Omental fat pad (tissue), 4 donors: ENCODE results near the gene TFCP2L1. TPM values are rescaled to one million over a fixed set of nuclear protein-coding genes. Genes with fewer than 3 reads are reported as not detected.
"Not testable (repeated sequence)": the region's sequence is repeated elsewhere in the genome, so short reads cannot be mapped to it uniquely, and the experiment has no call there.

ENCODE experiments used
- ATAC-seq: fragments of 150-250 bp; one replicate; pipeline ENCODE4 v1.9.1; 2016; ENCODE audit warnings: mild to moderate bottlenecking, moderate library complexity; ENCODE audit not compliant: low FRiP score
- DNase-seq: peaks from one replicate; pipeline ENCODE4 v3.0.0-alpha.2; 2019; ENCODE audit warnings: low spot score
- CTCF ChIP-seq, 3 donors: fragments of 450-650 bp; IDR thresholded peaks; one replicate each; pipeline ENCODE4 v1.5.1; 2016 to 2017; ENCODE audit warnings: antibody characterized with exemption in 3 of 3, mild to moderate bottlenecking in 3 of 3, moderate library complexity in 2 of 3
- total RNA-seq, 4 donors: library from RNA; depleted of rRNA; stranded (reverse); fragments of >200 nt; gene quantifications; one replicate each; pipeline ENCODE4 v1.1.0, GENCODE V29; 2016

TFCP2L1 gene
- total RNA-seq, 4 donors from 2014 or later = 2.0 to 5.8 (median 3.6) TPM

GRCh38 chr2:121324601-121325000 is 39.6 kb upstream of the TFCP2L1 start:
- TF ChIP-seq CTCF (IDR thresholded peaks at IDR 0.05) = no peak
- DNase-seq (no peak), ATAC-seq (no peak)

- no peak for TF ChIP-seq CTCF (IDR thresholded peaks at IDR 0.05)
- no peak for ATAC-seq
- no peak for DNase-seq
Observed at GRCh38 chr2:121321476-121321875, 36.5 kb upstream of the TFCP2L1 start.

GRCh38 chr2:121319941-121320340 is 34.9 kb upstream of the TFCP2L1 start:
- DNase-seq (no peak), ATAC-seq (no peak)
- TF ChIP-seq CTCF (IDR thresholded peaks at IDR 0.05) = no peak

- DNase-seq = no peak
- ATAC-seq = no peak
- no peak for TF ChIP-seq CTCF (IDR thresholded peaks at IDR 0.05)
Observed at GRCh38 chr2:121316986-121317385, 32.0 kb upstream of the TFCP2L1 start.

GRCh38 chr2:121313701-121314100 is 28.7 kb upstream of the TFCP2L1 start:
- ATAC-seq, DNase-seq: not testable (repeated sequence)

GRCh38 chr2:121309801-121310200 is 24.8 kb upstream of the TFCP2L1 start:
- no peak for TF ChIP-seq CTCF (IDR thresholded peaks at IDR 0.05)
- ATAC-seq (no peak), DNase-seq (no peak)

- no peak for DNase-seq
- ATAC-seq = no peak
- no peak for TF ChIP-seq CTCF (IDR thresholded peaks at IDR 0.05)
Observed at GRCh38 chr2:121309323-121309722, 24.3 kb upstream of the TFCP2L1 start.

- DNase-seq (no peak), ATAC-seq (no peak)
- no peak for TF ChIP-seq CTCF (IDR thresholded peaks at IDR 0.05)
Observed at GRCh38 chr2:121307048-121307447, 22.0 kb upstream of the TFCP2L1 start.
